Prostate gland (tissue), 2 donors: ENCODE results near the gene HNRNPM. TPM values are rescaled to one million over a fixed set of nuclear protein-coding genes. Genes with fewer than 3 reads are reported as not detected.
A peak's percentile ranks its signal among the peaks of the same experiment; 100 is the strongest.

ENCODE experiments used
- DNase-seq: peaks from one replicate; pipeline ENCODE4 v3.0.0-alpha.2; 2019; ENCODE audit warnings: low spot score
- H3K27ac ChIP-seq, 2 donors: fragments of 200-600 bp; sonication (generic); 2 replicates each; pipeline ENCODE4 v1.5.1; 2017 to 2019
- H3K27me3 ChIP-seq: fragments of 200-600 bp; sonication (generic); replicated peaks from 2 replicates; pipeline ENCODE4 v1.5.1; 2019; ENCODE audit not compliant: insufficient read depth
- H3K36me3 ChIP-seq, 2 donors: fragments of 200-600 bp; sonication (generic); 1 replicate in 1 of 2; 2 replicates in 1 of 2; pipeline versions ENCODE4 v1.5.1 to v1.8.1; 2017 to 2019
- H3K4me1 ChIP-seq: fragments of 200-600 bp; sonication (generic); replicated peaks from 2 replicates; pipeline ENCODE4 v1.5.1; 2019
- H3K4me3 ChIP-seq, 2 donors: fragments of 200-600 bp; sonication (generic); 2 replicates each; pipeline ENCODE4 v1.5.1; 2017 to 2019
- H3K9me3 ChIP-seq: fragments of 200-600 bp; sonication (generic); 2 replicates; pipeline ENCODE4 v1.5.1; 2017
- POLR2A ChIP-seq: fragments of 450-650 bp; IDR thresholded peaks from one replicate; pipeline ENCODE4 v1.6.1; 2016; ENCODE audit warnings: antibody characterized with exemption, mild to moderate bottlenecking
- POLR2AphosphoS5 ChIP-seq: sonication (generic); formaldehyde crosslinking; IDR thresholded peaks from one replicate; pipeline ENCODE4 v1.6.1; 2017; ENCODE audit warnings: antibody characterized with exemption
- WGBS: methylation state at CpG from one replicate; pipeline ENCODE4 v1.1.5; 2018; 5-methylcytosine and 5-hydroxymethylcytosine counted together
- intact Hi-C: fragments of 100-400 bp; cut with DNase I; formaldehyde crosslinking; loops from one replicate; pipeline ENCODE4 v1.14.2; 2022
- total RNA-seq, 2 donors: library from RNA; depleted of rRNA; stranded (reverse); fragments of >200 nt; gene quantifications; one replicate each; pipeline ENCODE4 v1.1.0, GENCODE V29; 2016
- TF ChIP-seq, protein P1 (sequence below), 4 experiments: fragments of 200-600 bp in 2 of 4; fragments of 450-650 bp in 2 of 4; sonication (generic) in 2 of 4; IDR thresholded peaks; 1 replicate in 3 of 4; 2 replicates in 1 of 4; pipeline ENCODE4 v1.5.1; 2016 to 2019; ENCODE audit warnings: antibody characterized with exemption in 4 of 4, mild to moderate bottlenecking in 2 of 4, moderate library complexity in 2 of 4

The HNRNPM gene
- total RNA-seq, 2 donors from 2014 or later, result 111 to 147 TPM

DNA sequence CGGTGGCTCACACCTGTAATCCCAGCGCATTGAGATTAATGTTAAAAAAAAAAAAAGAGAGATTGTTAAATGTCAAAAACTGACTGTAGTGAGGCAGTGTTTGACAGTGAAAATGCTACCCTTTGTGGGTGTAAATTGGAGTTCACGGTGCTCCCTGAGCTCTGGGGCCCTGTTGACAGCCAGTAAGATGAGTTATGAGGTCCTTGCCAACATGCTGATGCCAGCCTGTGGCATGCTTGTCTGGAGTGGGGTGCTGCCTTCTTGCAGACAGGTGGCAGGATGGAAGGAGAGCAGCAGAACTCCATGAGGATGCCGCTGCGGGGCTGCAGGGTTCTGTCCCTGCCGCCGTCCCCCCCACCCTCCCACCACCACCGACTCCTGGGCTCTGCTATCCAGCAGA lies 31.7 kb downstream of the HNRNPM start:
- TF ChIP-seq POLR2AphosphoS5 (no peak), POLR2A (no peak)
- TF ChIP-seq, protein P1, sequence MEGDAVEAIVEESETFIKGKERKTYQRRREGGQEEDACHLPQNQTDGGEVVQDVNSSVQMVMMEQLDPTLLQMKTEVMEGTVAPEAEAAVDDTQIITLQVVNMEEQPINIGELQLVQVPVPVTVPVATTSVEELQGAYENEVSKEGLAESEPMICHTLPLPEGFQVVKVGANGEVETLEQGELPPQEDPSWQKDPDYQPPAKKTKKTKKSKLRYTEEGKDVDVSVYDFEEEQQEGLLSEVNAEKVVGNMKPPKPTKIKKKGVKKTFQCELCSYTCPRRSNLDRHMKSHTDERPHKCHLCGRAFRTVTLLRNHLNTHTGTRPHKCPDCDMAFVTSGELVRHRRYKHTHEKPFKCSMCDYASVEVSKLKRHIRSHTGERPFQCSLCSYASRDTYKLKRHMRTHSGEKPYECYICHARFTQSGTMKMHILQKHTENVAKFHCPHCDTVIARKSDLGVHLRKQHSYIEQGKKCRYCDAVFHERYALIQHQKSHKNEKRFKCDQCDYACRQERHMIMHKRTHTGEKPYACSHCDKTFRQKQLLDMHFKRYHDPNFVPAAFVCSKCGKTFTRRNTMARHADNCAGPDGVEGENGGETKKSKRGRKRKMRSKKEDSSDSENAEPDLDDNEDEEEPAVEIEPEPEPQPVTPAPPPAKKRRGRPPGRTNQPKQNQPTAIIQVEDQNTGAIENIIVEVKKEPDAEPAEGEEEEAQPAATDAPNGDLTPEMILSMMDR (IDR thresholded peaks at IDR 0.05), result no peak
- no peaks in the 10 kb centered on the region for H3K9me3 ChIP-seq
- intact Hi-C loops, result no loop called here
- H3K27ac ChIP-seq, result no peak overlapping the region
- H3K4me1 ChIP-seq, result peaks cover 8% of the 10 kb centered on the region
- no peak overlapping the region for H3K4me3 ChIP-seq
- H3K36me3 ChIP-seq, result peaks cover 4% of the 10 kb centered on the region in 2 donors
- DNase-seq, result no peak
- 65% methylated on average over 8 of the region's 8 CpGs for WGBS
- H3K27me3 ChIP-seq, result no peaks in the 10 kb centered on the region

DNA sequence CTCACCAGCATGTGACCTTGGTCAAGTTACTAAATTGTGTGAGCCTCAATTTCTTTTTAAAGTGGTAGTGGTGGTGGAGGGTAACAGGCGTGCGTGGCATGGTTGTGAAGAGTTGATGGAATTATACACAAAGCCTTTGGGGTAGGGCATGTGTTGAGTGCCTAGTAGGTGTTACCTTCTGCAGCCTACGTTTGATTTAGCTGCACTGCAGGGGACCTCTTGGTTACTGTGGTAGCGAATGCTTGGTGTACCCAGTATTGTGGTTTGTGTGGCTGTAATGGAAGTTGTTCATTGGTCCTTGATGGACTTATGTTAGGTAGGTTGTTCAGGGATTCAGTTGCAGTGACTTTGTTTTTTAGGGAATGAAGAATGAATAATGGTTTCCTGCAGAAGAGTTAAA lies 33.1 kb downstream of the HNRNPM start:
- no peaks in the 10 kb centered on the region for H3K9me3 ChIP-seq
- no peaks in the 10 kb centered on the region for H3K27me3 ChIP-seq
- H3K27ac ChIP-seq, result no peak overlapping the region
- peaks cover 9% of the 10 kb centered on the region for H3K4me1 ChIP-seq
- DNase-seq, result no peak
- TF ChIP-seq, protein P1 (IDR thresholded peaks at IDR 0.05), result no peak
- TF ChIP-seq POLR2AphosphoS5, result no peak
- no peak for TF ChIP-seq POLR2A
- 82% methylated on average over 4 of the region's 4 CpGs for WGBS
- peaks cover 0 to 4% of the 10 kb centered on the region in 2 donors for H3K36me3 ChIP-seq
- no peak overlapping the region for H3K4me3 ChIP-seq
- intact Hi-C loops, result no loop called here

DNA sequence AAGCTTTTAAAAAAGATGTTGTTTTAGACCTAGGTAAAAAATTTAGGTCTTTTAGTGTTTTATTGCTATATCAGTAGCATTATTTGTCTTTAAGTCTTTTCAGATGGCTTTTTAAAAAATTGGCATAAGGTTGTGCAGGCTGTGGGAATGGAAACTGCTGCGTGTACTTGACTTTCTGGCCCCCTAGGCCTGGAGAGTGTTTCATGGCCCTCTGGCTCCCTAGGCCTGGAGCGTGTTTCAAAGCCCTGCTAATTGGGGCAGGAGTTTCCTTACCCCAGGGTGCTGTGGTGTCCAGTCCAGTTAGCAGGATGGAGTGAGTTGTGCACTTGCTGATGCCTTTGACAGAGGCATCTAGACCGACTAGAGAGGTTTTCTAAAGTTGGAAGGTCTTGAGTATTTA lies 33.8 kb downstream of the HNRNPM start:
- 51% methylated on average over 3 of the region's 3 CpGs for WGBS
- intact Hi-C loops, result no loop called here
- Histone ChIP-seq H3K9me3 (no peaks in the 10 kb centered on the region), H3K36me3 (peaks cover 0 to 4% of the 10 kb centered on the region in 2 donors), H3K27ac (no peak overlapping the region), H3K4me3 (no peak overlapping the region), H3K27me3 (no peaks in the 10 kb centered on the region), H3K4me1 (peaks cover 9% of the 10 kb centered on the region)
- TF ChIP-seq, protein P1 (IDR thresholded peaks at IDR 0.05), result no peak
- no peak for TF ChIP-seq POLR2AphosphoS5
- no peak for TF ChIP-seq POLR2A
- no peak for DNase-seq

DNA sequence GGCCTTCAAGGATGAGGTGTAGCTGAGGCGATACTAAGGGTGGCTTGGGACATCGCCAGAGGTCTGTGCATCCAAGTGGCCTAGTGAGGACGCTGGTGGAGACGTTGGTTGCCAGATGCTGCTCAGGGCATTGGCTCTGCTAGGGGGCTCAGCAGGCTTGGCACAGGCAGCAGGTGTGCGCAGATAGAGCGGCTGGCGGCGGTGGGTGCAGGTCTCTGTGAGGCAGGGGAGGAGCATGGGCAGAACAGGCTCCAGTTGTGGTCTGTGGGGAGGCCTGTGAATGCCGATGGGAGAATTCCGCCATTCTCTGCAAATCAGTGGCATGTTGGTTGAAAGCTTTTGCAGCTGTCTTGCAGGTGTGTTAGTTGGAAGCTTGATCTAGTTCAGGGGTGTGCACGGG lies 36.4 kb downstream of the HNRNPM start:
- WGBS, result 49% methylated on average over 11 of the region's 11 CpGs
- Histone ChIP-seq H3K27me3 (no peaks in the 10 kb centered on the region), H3K4me1 (peaks cover 9% of the 10 kb centered on the region), H3K4me3 (no peak overlapping the region), H3K27ac (peak overlapping the region; percentile 14 to 54), H3K36me3 (peaks cover 10% of the 10 kb centered on the region in 2 donors), H3K9me3 (no peaks in the 10 kb centered on the region)
- DNase-seq, result no peak
- TF ChIP-seq POLR2A (no peak), POLR2AphosphoS5 (no peak)
- TF ChIP-seq, protein P1 (IDR thresholded peaks at IDR 0.05), result no peak
- intact Hi-C loops, result no loop called here

DNA sequence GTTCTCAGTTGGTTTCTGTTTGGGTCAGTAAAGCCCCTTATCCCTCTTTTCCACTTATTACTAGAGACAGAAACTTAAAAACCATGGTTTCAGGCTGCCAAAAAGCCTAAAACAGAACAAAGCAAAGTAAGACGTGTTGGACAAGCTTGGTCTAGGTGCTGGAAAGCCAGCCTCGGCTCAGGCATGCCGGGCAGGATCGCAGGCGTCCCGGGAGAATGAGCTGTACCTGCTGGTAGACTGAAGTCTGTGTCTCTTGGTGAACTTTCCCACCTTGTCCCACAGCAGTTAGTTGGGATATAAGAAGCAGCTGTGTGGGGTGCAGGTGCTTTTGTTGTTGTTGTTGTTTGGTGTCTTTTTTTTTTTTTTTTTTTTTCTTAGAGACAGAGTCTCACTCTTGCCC lies 36.8 kb downstream of the HNRNPM start:
- TF ChIP-seq POLR2AphosphoS5 (no peak), POLR2A (no peak)
- TF ChIP-seq, protein P1 (IDR thresholded peaks at IDR 0.05), result no peak
- H3K36me3 ChIP-seq, result peaks cover 12 to 15% of the 10 kb centered on the region in 2 donors
- WGBS, result 21% methylated on average over 6 of the region's 6 CpGs
- no peaks in the 10 kb centered on the region for H3K27me3 ChIP-seq
- H3K9me3 ChIP-seq, result no peaks in the 10 kb centered on the region
- H3K27ac ChIP-seq, result peak overlapping the region; percentile 14 to 54
- intact Hi-C loops, result no loop called here
- no peak overlapping the region for H3K4me3 ChIP-seq
- H3K4me1 ChIP-seq, result peaks cover 9% of the 10 kb centered on the region
- DNase-seq, result no peak
